Astrocyte of the hippocampus (primary cell): ENCODE data around the gene AP3M1.
A peak's percentile ranks its signal among the peaks of the same experiment; 100 is the strongest.
"Not testable (repeated sequence)": the region's sequence is repeated elsewhere in the genome, so short reads cannot be mapped to it uniquely, and the experiment has no call there.

Experiments used
- DNase-seq: peaks from one replicate; pipeline ENCODE4 v3.0.0; 2011; ENCODE audit warnings: low read depth, low spot score

AP3M1 gene, protein sequence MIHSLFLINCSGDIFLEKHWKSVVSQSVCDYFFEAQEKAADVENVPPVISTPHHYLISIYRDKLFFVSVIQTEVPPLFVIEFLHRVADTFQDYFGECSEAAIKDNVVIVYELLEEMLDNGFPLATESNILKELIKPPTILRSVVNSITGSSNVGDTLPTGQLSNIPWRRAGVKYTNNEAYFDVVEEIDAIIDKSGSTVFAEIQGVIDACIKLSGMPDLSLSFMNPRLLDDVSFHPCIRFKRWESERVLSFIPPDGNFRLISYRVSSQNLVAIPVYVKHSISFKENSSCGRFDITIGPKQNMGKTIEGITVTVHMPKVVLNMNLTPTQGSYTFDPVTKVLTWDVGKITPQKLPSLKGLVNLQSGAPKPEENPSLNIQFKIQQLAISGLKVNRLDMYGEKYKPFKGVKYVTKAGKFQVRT

GRCh38 chr10:74150204-74150989 lies at the start of gene AP3M1:
AP3M1 (minus strand) TSS chr10:74150828; CDS start chr10:74138379, 12,449 bp downstream.
- no peak for DNase-seq

- DNase-seq: no peak
Observed at GRCh38 chr10:74199315-74199714, 48.7 kb upstream of the AP3M1 start.

DNA sequence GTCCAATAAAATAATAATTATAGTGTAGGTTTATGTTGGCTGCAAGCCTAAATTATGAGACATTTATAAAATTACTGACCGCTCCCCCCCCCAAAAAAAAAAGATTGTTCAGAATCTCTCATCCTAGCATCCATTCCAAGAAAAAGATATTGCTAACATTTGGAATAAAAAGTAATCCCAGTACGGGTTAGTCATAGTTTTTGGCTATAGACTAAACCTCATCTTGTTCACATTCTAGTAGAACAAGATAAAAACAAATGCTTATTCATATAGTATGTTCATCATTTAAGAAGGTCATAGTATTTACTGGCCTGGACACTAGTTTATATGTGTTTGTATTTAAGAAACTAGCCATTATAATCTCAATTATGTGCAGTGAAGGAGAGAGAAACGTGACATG lies 44.4 kb upstream of the AP3M1 start:
- DNase-seq: no peak

GRCh38 chr10:74194545-74194944 lies 43.9 kb upstream of the AP3M1 start:
- DNase-seq: no peak

GRCh38 chr10:74190494-74190893 lies 39.9 kb upstream of the AP3M1 start:
- peak; percentile 39 for DNase-seq

DNA sequence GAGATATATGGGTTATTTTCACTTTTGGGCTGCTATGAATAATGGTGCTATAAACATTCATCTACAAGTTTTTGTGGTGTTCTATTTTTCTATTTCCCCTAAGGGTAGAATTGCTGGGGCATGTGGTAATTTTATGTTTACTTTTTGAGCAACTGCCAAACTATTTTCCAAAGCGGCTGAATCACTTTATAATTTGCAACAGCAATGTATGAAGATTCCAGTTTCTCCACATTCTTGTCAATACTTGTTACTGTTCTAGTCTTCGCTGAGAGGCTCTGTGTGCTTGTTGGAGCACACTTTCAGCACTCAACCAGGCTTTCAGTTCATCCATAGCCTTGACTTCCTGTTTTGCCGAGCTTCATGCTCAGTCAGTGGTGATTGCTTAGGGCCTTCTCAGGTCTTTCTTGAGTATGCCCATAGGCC lies 39.4 kb upstream of the AP3M1 start:
- peak; percentile 80 for DNase-seq

DNA sequence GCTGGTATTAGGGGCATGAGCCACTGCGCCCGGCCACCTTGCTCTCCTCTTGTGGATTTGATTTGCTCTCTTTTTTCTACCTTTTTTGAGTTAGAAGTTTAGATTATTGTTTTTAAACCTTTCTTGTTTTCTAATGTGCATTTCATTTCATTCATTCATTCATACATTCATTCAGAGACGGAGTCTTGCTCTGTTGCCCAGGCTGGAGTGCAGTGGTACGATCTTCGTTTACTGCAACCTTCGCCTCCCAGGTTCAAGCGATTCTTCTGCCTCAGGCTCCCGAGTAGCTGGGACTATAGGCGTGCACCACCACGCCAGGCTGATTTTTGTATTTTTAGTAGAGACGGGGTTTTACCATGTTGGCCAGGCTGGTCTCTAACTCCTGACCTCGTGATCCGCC lies 38.0 kb upstream of the AP3M1 start:
- not testable (repeated sequence) for DNase-seq

GRCh38 chr10:74187237-74187636 lies 36.6 kb upstream of the AP3M1 start:
- no peak for DNase-seq

GRCh38 chr10:74186678-74187077 lies 36.0 kb upstream of the AP3M1 start:
- no peak for DNase-seq

DNA sequence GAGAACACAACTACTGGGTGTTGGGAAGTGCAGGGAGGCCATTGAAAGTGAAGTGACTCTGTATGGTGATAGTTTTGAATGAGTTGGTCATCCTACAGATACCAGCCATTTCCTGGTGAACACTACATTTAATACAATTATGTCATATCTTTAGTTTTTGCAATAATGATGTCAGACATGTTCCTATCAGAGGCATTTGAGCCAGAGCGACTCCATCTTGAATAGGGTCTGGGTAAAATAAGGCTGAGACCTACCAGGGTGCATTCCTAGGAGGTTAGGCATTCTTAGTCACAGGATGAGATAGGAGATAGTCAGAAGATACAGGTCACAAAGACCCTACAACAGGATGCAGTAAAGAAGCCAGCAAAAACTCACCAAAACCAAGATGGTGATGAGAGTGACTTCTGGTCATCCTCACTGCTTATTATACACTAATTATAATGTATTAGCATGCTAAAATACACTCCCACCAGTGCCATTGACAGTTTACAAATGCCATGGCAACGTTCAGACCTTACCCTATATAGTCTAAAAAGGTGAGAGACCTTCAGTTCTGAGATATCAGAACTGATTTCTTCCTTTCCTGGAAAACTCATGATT lies 28.6 kb upstream of the AP3M1 start:
- no peak for DNase-seq

DNA sequence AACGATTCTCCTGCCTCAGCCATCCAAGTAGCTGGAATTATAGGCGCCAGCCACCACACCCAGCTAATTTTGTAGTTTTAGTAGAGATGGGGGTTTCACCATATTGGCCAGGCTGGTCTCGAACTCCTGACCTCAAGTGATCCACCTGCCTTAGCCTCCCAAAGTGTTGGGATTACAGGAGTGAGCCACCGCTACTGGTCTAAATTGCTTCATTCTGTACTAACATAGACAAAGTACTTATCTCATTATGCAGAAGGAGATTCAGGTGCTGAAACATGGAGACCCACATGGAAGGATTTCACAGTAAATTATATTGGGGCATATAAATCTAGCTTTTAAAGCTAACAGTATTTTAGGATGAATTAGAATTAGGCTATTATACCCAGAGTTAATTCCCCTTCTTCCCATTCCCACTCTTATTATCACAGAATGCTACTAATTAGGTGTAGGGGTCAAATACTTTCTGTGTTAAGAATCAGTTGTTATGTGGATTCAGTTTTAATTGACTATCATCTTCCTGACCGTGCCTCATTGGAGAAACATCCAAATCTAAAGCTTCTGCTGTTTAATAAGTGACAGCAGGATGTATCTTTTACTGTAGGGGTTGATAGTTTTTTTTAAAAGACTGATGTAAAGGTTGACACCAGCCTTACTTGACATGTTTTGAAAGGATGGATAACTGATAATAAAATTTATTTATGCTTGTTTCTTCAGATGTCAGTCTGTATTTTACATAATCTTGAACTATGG lies 27.6 kb upstream of the AP3M1 start:
- no peak for DNase-seq

DNA sequence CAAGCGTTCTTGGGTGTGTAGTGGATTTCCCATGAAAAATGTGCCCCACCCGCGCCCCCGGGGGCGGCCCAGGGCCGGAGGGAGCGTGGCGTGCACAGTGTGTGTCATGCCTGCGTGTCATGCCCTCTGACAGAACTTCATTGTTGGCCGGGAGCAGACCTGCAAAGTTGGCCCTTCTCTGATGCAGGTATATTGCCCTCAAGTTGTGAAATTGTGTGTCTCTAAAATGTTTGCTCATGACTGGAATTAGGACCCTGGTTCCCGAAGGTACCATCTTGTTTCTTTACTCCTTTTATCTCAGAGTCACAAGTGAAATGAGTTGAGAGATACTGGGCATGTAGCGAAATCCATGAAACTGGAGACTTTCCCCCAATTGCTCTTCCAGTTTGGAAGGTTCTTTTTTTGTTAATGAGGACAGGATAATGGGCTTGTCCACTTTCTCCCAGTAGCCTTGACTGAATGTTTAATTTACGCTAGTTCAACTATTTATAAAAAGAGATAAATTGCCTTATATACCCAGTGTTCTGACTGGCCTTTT lies 26.6 kb upstream of the AP3M1 start:
- peak; percentile 51 for DNase-seq

- DNase-seq: peak; percentile 97
Observed at GRCh38 chr10:74176380-74177139, 25.9 kb upstream of the AP3M1 start.

DNA sequence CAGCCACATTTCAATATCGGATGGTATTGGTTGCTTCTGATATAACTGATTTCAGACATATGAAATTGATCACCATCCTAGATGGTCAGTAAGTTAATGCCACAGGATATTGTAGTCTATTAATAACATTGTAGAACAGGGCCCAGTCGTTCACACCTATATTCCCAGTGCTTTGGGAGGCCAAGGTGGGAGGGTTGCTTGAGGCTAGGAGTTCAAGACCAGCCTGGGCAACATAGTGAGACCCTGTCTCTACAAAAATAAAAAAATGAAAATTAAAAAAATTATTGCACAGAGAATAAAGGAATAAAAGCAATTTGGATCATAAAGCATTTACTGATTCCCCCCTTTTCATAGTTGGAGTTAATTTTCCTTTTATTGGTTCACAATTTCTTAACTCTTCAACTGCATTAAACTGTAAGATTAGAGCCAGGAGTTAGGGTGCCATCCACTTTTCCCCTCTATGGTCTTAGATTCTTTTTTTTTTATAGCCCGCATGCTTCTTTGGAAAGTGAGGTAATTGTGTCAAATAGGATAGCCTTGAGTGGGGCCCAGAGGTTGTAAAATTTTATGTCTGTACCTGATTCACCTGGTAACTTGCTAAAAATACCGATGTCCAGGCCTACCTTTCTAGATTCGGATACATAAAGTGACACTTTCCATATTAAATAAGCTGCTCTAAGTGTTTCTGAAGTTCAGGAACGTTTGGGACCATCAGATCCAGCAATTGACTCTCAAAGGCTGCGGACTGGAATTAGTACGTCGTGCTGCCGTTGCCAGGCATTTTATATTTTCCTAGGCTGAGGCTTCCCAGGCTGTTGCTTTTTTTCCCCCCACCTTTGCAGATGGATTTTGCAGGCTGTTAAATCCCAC lies 25.1 kb upstream of the AP3M1 start:
- no peak for DNase-seq

- DNase-seq: no peak
Observed at GRCh38 chr10:74174521-74174920, 23.9 kb upstream of the AP3M1 start.

- no peak for DNase-seq
Observed at GRCh38 chr10:74171625-74172024, 21.0 kb upstream of the AP3M1 start.

DNA sequence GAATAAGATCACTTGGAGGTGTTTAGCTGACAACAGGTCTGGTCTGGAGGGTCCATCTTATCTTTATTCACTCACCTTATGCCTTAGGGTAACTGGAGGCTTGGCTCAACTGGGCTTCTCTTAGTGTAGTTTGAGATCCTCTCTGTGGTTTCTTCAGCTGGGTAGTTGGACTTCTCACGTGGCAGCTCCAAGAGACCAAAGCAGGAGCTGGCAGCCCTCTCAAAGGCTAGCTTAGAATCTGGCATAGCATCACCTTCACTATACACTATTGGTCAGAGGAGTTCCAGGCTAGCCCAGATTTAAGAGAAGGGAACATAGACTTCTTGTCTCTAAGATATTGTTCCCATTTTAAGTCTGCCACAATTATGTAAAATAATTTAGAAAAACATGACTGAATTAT lies 16.8 kb upstream of the AP3M1 start:
- no peak for DNase-seq

DNA sequence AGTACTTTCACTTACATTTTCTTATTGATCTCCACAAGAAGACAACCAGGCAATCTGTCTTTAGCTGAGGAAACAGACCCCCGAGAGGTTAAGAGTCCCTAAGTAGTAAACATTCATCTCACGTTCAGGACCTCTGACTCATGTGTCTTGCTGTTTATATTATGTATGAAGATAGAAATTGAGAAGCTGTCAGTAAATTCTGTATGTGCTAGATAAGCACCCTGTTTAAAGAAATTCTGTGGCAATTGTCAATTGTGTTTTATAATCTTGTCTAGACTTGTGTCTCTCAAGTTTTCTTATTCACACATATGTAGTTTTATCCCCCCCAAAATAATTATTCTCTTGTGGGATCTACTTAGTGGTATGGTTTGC lies 14.9 kb upstream of the AP3M1 start:
- DNase-seq: peak; percentile 26

DNA sequence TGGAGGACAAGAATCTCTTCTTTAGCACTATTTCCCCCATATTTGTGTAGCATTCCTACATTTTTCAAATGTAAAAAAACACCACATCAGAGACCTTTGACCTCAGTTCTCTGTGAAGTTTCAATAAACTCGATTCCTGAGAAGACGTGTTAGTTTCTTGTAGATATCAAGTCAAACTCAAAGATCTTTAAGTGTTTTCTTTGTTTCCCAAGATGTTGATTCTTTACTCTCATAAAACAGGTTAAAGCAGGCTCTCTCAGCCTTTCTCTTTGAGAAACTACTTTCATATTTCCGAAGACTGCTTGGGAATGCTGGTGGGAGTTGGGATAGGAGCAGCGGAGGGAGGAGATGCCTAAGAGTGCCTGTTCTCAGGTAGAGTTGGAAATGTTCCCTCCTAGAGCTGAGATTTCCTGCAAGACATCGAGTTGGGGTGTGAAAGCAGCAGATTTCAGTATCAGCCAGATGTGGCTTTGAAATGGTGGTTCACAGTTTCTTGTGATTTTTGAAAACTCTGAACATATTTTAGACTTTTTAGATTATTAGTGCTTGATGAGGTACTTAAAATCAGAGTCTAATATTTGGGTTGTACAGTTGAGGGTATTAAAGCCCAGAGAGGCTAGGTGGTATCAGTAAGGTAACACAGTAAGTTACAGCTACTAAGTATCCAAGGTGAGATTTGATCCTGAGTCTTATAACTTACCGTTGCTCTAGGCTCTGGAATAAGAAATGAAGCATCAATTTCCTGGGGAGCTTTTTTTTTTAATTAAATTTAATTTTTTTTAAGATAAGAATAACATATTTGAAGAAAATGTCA lies 14.3 kb upstream of the AP3M1 start:
- DNase-seq: no peak
